Tibial artery (tissue), 4 donors: ENCODE results near the gene FILIP1.
A peak's percentile ranks its signal among the peaks of the same experiment; 100 is the strongest.

ENCODE experiments used
- DNase-seq, 2 donors: peaks; one replicate each; pipeline ENCODE4 v3.0.0-alpha.2; 2019
- H3K27ac ChIP-seq, 2 donors: fragments of 200-600 bp; sonication (generic) in 1 of 2; 1 replicate in 1 of 2; 2 replicates in 1 of 2; pipeline ENCODE4 v1.5.1; 2018 to 2019; ENCODE audit warnings: mild to moderate bottlenecking in 1 of 2
- H3K27me3 ChIP-seq, 2 donors: fragments of 200-600 bp; sonication (generic) in 1 of 2; one replicate each; pipeline versions ENCODE4 v1.5.1 to v1.6.0; 2016 to 2019
- H3K36me3 ChIP-seq, 3 donors: fragments of 200-600 bp; sonication (generic) in 2 of 3; one replicate each; pipeline ENCODE4 v1.5.1; 2016 to 2019; ENCODE audit warnings: mild to moderate bottlenecking in 2 of 3
- H3K4me1 ChIP-seq, 4 donors: fragments of 200-600 bp; sonication (generic) in 2 of 4; 1 replicate in 3 of 4; 2 replicates in 1 of 4; pipeline ENCODE4 v1.5.1; 2016 to 2019
- H3K4me3 ChIP-seq, 2 donors: fragments of 200-600 bp; sonication (generic) in 1 of 2; 1 replicate in 1 of 2; 2 replicates in 1 of 2; pipeline ENCODE4 v1.5.1; 2018 to 2019; ENCODE audit warnings: mild to moderate bottlenecking in 2 of 2
- H3K9me3 ChIP-seq, 3 donors: fragments of 200-600 bp; sonication (generic) in 1 of 3; one replicate each; pipeline ENCODE4 v1.5.1; 2016 to 2019
- intact Hi-C: fragments of 100-400 bp; cut with DNase I; formaldehyde crosslinking; loops from one replicate; pipeline ENCODE4 v1.15.0; 2023; ENCODE audit warnings: low total_unique reads
- TF ChIP-seq, protein P1 (sequence below), 2 experiments: fragments of 200-600 bp in 1 of 2; fragments of 450-650 bp in 1 of 2; IDR thresholded peaks; one replicate each; pipeline ENCODE4 v1.5.1; 2017 to 2019; ENCODE audit warnings: antibody characterized with exemption in 2 of 2, mild to moderate bottlenecking in 1 of 2, moderate library complexity in 1 of 2

FILIP1 gene

DNA sequence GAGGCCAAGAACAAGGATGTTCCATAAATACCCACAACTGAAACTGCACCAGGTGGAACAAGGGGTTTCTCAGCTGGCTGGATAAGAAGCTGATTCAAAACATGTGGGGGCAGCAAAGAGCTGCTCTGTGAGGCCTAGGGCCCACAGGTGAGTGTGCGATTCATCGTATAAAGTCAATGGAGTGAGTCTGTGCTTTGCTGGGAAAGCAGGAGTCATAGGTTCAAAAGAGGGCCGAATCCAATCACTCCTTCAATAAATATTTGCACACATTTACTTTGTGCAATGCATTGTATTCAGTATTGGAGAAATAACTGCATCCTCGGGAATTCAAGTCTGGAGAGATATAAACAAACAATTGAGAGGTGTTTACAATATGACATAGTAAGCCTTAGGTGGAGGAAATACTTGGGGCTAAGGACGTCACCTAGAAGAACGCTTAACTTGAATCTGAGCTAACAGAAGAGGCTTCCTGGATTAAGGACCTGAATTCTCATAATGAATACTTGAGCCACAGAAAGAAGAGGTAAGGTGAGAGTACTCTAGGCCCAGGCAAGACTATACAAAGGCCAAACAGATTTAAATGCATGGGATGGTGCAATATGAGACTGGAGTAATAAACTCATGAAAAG, 125.3 kb downstream of the FILIP1 start:
- TF ChIP-seq, protein P1, sequence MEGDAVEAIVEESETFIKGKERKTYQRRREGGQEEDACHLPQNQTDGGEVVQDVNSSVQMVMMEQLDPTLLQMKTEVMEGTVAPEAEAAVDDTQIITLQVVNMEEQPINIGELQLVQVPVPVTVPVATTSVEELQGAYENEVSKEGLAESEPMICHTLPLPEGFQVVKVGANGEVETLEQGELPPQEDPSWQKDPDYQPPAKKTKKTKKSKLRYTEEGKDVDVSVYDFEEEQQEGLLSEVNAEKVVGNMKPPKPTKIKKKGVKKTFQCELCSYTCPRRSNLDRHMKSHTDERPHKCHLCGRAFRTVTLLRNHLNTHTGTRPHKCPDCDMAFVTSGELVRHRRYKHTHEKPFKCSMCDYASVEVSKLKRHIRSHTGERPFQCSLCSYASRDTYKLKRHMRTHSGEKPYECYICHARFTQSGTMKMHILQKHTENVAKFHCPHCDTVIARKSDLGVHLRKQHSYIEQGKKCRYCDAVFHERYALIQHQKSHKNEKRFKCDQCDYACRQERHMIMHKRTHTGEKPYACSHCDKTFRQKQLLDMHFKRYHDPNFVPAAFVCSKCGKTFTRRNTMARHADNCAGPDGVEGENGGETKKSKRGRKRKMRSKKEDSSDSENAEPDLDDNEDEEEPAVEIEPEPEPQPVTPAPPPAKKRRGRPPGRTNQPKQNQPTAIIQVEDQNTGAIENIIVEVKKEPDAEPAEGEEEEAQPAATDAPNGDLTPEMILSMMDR (IDR thresholded peaks at IDR 0.05) = peak in 1 of 2 experiments; percentile 34
- no peak for DNase-seq
- H3K9me3 ChIP-seq = no peaks in the 10 kb centered on the region
- H3K27ac ChIP-seq = peak overlapping the region; percentile 45 to 60
- H3K4me1 ChIP-seq = peaks cover 0 to 47% (median 12%) of the 10 kb centered on the region in 4 donors
- H3K27me3 ChIP-seq = no peaks in the 10 kb centered on the region
- no peaks in the 10 kb centered on the region for H3K36me3 ChIP-seq
- intact Hi-C loops = no loop called here
- H3K4me3 ChIP-seq = no peak overlapping the region

GRCh38 chr6:75363304-75363703, 130.3 kb downstream of the FILIP1 start:
- H3K36me3 ChIP-seq = peaks cover 0 to 26% (median 21%) of the 10 kb centered on the region in 3 donors
- TF ChIP-seq, protein P1 (IDR thresholded peaks at IDR 0.05) = no peak
- DNase-seq = no peak
- no peak overlapping the region for H3K4me3 ChIP-seq
- no peaks in the 10 kb centered on the region for H3K9me3 ChIP-seq
- H3K4me1 ChIP-seq = peaks cover 0 to 13% (median 7%) of the 10 kb centered on the region in 4 donors
- intact Hi-C loops = no loop called here
- H3K27me3 ChIP-seq = no peaks in the 10 kb centered on the region
- no peak overlapping the region for H3K27ac ChIP-seq

DNA sequence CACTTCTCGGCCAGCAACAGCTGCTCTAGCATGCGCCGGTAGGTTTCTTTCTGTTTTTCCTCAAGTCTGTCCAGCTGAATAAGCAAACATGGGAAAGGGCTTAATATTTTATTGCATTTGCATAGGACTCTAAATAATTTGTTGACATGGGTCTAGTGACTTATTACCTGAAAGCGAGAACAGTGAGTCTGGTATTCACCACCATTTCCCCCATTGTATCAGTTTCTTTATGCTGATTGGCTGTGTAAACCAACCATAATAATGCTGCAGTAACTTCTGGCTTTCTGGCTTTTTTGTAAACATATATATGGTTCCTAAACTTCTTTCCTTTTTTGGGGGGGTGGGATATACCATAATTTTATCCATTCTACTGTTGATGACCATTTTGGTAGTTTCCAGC, 140.0 kb downstream of the FILIP1 start:
- TF ChIP-seq, protein P1 (IDR thresholded peaks at IDR 0.05) = no peak
- no peaks in the 10 kb centered on the region for H3K27me3 ChIP-seq
- peaks cover 0 to 11% (median 0%) of the 10 kb centered on the region in 3 donors for H3K36me3 ChIP-seq
- no peak overlapping the region for H3K4me3 ChIP-seq
- no peaks in the 10 kb centered on the region for H3K9me3 ChIP-seq
- DNase-seq = no peak
- peaks cover 0 to 14% (median 5%) of the 10 kb centered on the region in 4 donors for H3K4me1 ChIP-seq
- intact Hi-C loops = no loop called here
- H3K27ac ChIP-seq = no peak overlapping the region

- H3K4me3 ChIP-seq = no peak overlapping the region
- intact Hi-C loops = no loop called here
- H3K9me3 ChIP-seq = no peaks in the 10 kb centered on the region
- peaks cover 0 to 11% (median 0%) of the 10 kb centered on the region in 3 donors for H3K36me3 ChIP-seq
- DNase-seq = no peak
- H3K27ac ChIP-seq = no peak overlapping the region
- H3K4me1 ChIP-seq = peaks cover 0 to 35% (median 15%) of the 10 kb centered on the region in 4 donors
- H3K27me3 ChIP-seq = no peaks in the 10 kb centered on the region
- TF ChIP-seq, protein P1 (IDR thresholded peaks at IDR 0.05) = no peak
Measured at GRCh38 chr6:75351570-75351969, 142.0 kb downstream of the FILIP1 start.

DNA sequence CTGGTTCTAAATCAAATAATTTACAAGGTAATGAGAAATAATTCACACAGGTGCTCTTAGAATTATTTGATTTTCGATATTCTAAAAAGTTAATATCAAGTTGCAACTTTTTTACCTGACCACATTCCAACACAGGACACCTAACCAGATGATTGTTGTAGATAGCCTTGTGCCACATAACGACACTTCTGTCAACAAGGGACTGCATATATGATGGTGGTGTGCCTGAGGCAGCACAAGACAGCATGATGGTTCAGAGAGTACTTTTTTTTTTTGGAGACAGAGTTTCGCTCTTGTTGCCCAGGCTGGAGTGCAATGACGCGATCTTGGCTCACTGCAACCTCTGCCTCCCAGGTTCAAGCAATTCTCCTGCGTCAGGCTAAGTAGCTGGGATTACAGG, 142.8 kb downstream of the FILIP1 start:
- H3K27me3 ChIP-seq = no peaks in the 10 kb centered on the region
- H3K27ac ChIP-seq = no peak overlapping the region
- TF ChIP-seq, protein P1 (IDR thresholded peaks at IDR 0.05) = no peak
- intact Hi-C loops = no loop called here
- H3K9me3 ChIP-seq = no peaks in the 10 kb centered on the region
- no peak overlapping the region for H3K4me3 ChIP-seq
- DNase-seq = no peak
- peaks cover 0 to 40% (median 16%) of the 10 kb centered on the region in 4 donors for H3K4me1 ChIP-seq
- peaks cover 0 to 11% (median 0%) of the 10 kb centered on the region in 3 donors for H3K36me3 ChIP-seq
